PC-3 (cell line): ENCODE data around the gene E2F2. TPM values are rescaled to one million over a fixed set of nuclear protein-coding genes. Genes with fewer than 3 reads are reported as not detected.
A peak's percentile ranks its signal among the peaks of the same experiment; 100 is the strongest.

Experiments used
- ATAC-seq: fragments of 200-7000 bp; cut with Tn5 transposase; 2 replicates; pipeline ENCODE4 v1.9.1; 2020; ENCODE audit warnings: mild to moderate bottlenecking, moderate library complexity
- BruUV-seq: library from RNA; stranded (reverse); fragments of 400-500 nt; replicated peaks from 2 replicates; lab custom pipeline; 2021; lab: Mats Ljungman, UMichigan
- CTCF ChIA-PET: fragments of 300-600 bp; sonication (Branson Sonifier 250); formaldehyde crosslinking; loops from one replicate; lab custom pipeline; 2022; ENCODE audit warnings: antibody characterized with exemption; lab: Charles Lee
- POLR2A ChIA-PET: fragments of 300-600 bp; sonication (Branson Sonifier 250); formaldehyde crosslinking; loops from one replicate; lab custom pipeline; 2022; ENCODE audit warnings: antibody characterized with exemption; ENCODE audit not compliant: unreplicated experiment; lab: Charles Lee
- DNase-seq: peaks from one replicate; pipeline ENCODE4 v3.0.0-alpha.2; 2015
- H2AFZ ChIP-seq: fragments of 300-600 bp; sonication (generic); 2 replicates; pipeline ENCODE4 v1.6.0; 2016; ENCODE audit warnings: antibody characterized with exemption, low read length
- H3F3A ChIP-seq: fragments of 300-600 bp; sonication (generic); one replicate; pipeline ENCODE4 v1.6.0; 2017; ENCODE audit warnings: antibody characterized with exemption, low read length, control low read depth, mild to moderate bottlenecking; ENCODE audit not compliant: unreplicated experiment
- H3K27ac ChIP-seq: fragments of 300-600 bp; sonication (generic); 2 replicates; pipeline ENCODE4 v1.5.1; 2016; ENCODE audit warnings: mild to moderate bottlenecking, low read length
- H3K27me3 ChIP-seq: fragments of 300-600 bp; sonication (generic); 2 replicates; pipeline ENCODE4 v1.6.1; 2016; ENCODE audit warnings: low read length, mixed read lengths
- H3K36me3 ChIP-seq: fragments of 300-600 bp; sonication (generic); 2 replicates; pipeline ENCODE4 v1.6.1; 2016; ENCODE audit warnings: low read depth, mixed run types, low read length, mixed read lengths
- H3K4me1 ChIP-seq: fragments of 300-600 bp; sonication (generic); 2 replicates; pipeline ENCODE4 v1.5.1; 2016; ENCODE audit warnings: low read length; ENCODE audit not compliant: insufficient read depth
- H3K4me2 ChIP-seq: fragments of 300-600 bp; sonication (generic); 2 replicates; pipeline ENCODE4 v1.6.0; 2016; ENCODE audit warnings: low read length
- H3K4me3 ChIP-seq: fragments of 300-600 bp; sonication (generic); 2 replicates; pipeline ENCODE4 v1.5.1; 2016; ENCODE audit warnings: mild to moderate bottlenecking, low read length, mixed read lengths
- H3K79me2 ChIP-seq: fragments of 300-600 bp; sonication (generic); 2 replicates; pipeline ENCODE4 v1.6.1; 2017; ENCODE audit warnings: low read length, mixed read lengths
- H3K9ac ChIP-seq: fragments of 300-600 bp; sonication (generic); 2 replicates; pipeline ENCODE4 v1.6.0; 2016; ENCODE audit warnings: mild to moderate bottlenecking, low read length
- H3K9me2 ChIP-seq: fragments of 300-600 bp; sonication (generic); replicated peaks from 2 replicates; pipeline ENCODE4 v1.6.1; 2016; ENCODE audit warnings: mixed run types, low read length, mixed read lengths
- H3K9me3 ChIP-seq: fragments of 300-600 bp; sonication (generic); 2 replicates; pipeline ENCODE4 v1.6.1; 2016; ENCODE audit warnings: low read length, mixed read lengths
- H4K20me1 ChIP-seq: fragments of 300-600 bp; sonication (generic); 2 replicates; pipeline ENCODE4 v1.6.1; 2016; ENCODE audit warnings: low read length, mixed read lengths
- CTCF ChIP-seq: fragments of 300-600 bp; sonication (generic); conservative IDR thresholded peaks from 2 replicates; pipeline ENCODE4 v1.5.1; 2017; ENCODE audit warnings: antibody characterized with exemption, low read depth, mild to moderate bottlenecking, low read length
- EZH2 ChIP-seq: fragments of 300-600 bp; sonication (generic); IDR thresholded peaks from one replicate; pipeline ENCODE4 v1.6.1; 2017; ENCODE audit warnings: antibody characterized with exemption, mild to moderate bottlenecking, low read length; ENCODE audit not compliant: unreplicated experiment
- EZH2phosphoT487 ChIP-seq: fragments of 300-600 bp; sonication (generic); IDR thresholded peaks from 2 replicates; pipeline ENCODE4 v1.6.1; 2018; ENCODE audit warnings: mild to moderate bottlenecking, antibody characterized with exemption, low read length, borderline replicate concordance
- intact Hi-C: fragments of 100-400 bp; cut with micrococcal nuclease; formaldehyde crosslinking; loops from 2 replicates; pipeline ENCODE4 v1.9.0; 2023
- total RNA-seq: library from RNA; depleted of rRNA; stranded (reverse); fragments of >200 nt; gene quantifications from 2 replicates; pipeline ENCODE4 v1.2.3, GENCODE V29; 2014

Gene E2F2
- total RNA-seq, 1 experiment from 2014 or later, result 7.0 TPM

DNA sequence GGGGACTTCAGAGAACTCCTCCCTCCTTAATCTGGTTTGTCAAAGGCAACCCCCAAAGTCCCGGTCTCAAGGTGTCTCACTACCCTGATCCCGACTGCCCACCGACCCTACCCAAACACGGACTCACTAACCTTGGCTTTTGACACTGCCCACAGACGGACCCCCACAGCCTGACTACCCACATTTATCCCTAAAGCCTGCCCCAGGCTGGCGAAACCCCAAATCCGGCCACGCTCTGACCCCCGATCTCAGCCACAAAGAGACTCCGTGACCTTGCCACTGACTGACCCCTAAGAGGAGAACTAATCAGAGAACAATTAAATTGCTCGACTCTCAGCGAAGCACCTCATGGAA is 23.1 kb upstream of the E2F2 start:
- ChIA-PET POLR2A (interaction anchor here (0.6 to 1.1 kb wide), 4 partner anchors 10 to 185 kb away, joined by 3 to 8 read pairs (median 4); partner anchors contain the start of gene ZNF436), CTCF (interaction anchor here (0.6 to 2.5 kb wide), 10 partner anchors 15 to 1068 kb away, joined by 3 to 14 read pairs (median 6); no protein-coding TSS in a partner anchor)
- peaks cover 41% of the 10 kb centered on the region for H3K4me1 ChIP-seq
- H3K4me2 ChIP-seq, result peak overlapping the region; percentile 75
- TF ChIP-seq EZH2 (no peak), EZH2phosphoT487 (no peak), CTCF (no peak)
- no peaks in the 10 kb centered on the region for H3F3A ChIP-seq
- peak overlapping the region; percentile 62 for H2AFZ ChIP-seq
- no peaks in the 10 kb centered on the region for H3K27me3 ChIP-seq
- H3K36me3 ChIP-seq, result no peaks in the 10 kb centered on the region
- intact Hi-C loops, result no loop called here
- peaks cover 11% of the 10 kb centered on the region; the same call in 1 of the 2 replicates for H3K79me2 ChIP-seq
- H4K20me1 ChIP-seq, result no peaks in the 10 kb centered on the region
- ATAC-seq (no peak), DNase-seq (no peak)
- peak overlapping the region; percentile 61 for H3K9ac ChIP-seq
- H3K9me2 ChIP-seq, result no peaks in the 10 kb centered on the region
- H3K9me3 ChIP-seq, result no peaks in the 10 kb centered on the region
- peak overlapping the region; percentile 64 for H3K4me3 ChIP-seq
- H3K27ac ChIP-seq, result peak overlapping the region; percentile 30
- BruUV-seq, result no TSS peak

GRCh38 chr1:23553231-23554126 is 22.4 kb upstream of the E2F2 start:
- Histone ChIP-seq H4K20me1 (no peaks in the 10 kb centered on the region), H3F3A (no peaks in the 10 kb centered on the region), H3K27me3 (no peaks in the 10 kb centered on the region), H3K79me2 (peaks cover 6% of the 10 kb centered on the region; the same call in 1 of the 2 replicates), H3K27ac (no peak overlapping the region), H3K4me2 (no peak overlapping the region), H3K36me3 (no peaks in the 10 kb centered on the region), H3K4me3 (no peak overlapping the region), H3K9me2 (no peaks in the 10 kb centered on the region), H2AFZ (no peak overlapping the region), H3K9me3 (no peaks in the 10 kb centered on the region), H3K9ac (no peak overlapping the region), H3K4me1 (peaks cover 38% of the 10 kb centered on the region)
- DNase-seq (no peak), ATAC-seq (no peak)
- TF ChIP-seq CTCF (no peak), EZH2 (no peak), EZH2phosphoT487 (no peak)
- ChIA-PET CTCF (no interaction called here), POLR2A (no interaction called here)
- intact Hi-C loops, result no loop called here
- BruUV-seq, result no TSS peak

DNA sequence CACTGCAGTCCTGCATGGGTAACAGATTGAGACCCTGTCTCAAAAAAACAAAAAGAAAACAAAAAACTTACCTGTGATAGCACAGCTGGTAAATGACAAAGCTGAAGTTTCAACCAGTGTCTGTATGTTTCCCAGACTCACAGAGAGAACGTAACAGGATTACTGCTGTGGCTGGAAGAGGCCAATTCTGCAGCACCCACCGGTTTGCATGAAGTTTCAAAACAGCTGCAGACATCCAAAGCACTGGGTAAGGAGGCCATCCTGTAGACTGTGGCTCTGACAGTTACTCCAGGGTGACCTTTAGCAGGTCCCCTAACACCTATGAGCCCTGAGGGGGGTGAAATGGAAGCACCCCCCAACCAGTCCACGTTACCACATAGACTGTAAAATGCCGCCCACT is 20.8 kb upstream of the E2F2 start:
- no peak for DNase-seq
- H3K27me3 ChIP-seq, result no peaks in the 10 kb centered on the region
- H3K9me2 ChIP-seq, result no peaks in the 10 kb centered on the region
- no peaks in the 10 kb centered on the region for H3K36me3 ChIP-seq
- H2AFZ ChIP-seq, result no peak overlapping the region
- no peak overlapping the region for H3K27ac ChIP-seq
- CTCF ChIA-PET, result no interaction called here
- no peaks in the 10 kb centered on the region for H3K9me3 ChIP-seq
- H3K4me1 ChIP-seq, result peaks cover 23% of the 10 kb centered on the region
- BruUV-seq, result no TSS peak
- H3F3A ChIP-seq, result no peaks in the 10 kb centered on the region
- H3K4me3 ChIP-seq, result no peak overlapping the region
- intact Hi-C loops, result no loop called here
- no peaks in the 10 kb centered on the region for H4K20me1 ChIP-seq
- no peaks in the 10 kb centered on the region for H3K79me2 ChIP-seq
- no peak overlapping the region for H3K9ac ChIP-seq
- ATAC-seq, result no peak
- TF ChIP-seq EZH2, result no peak
- TF ChIP-seq EZH2phosphoT487, result no peak
- no peak for TF ChIP-seq CTCF
- no peak overlapping the region for H3K4me2 ChIP-seq
- POLR2A ChIA-PET, result no interaction called here
